Left hindlimb (tissue), 1 donor: ENCODE data around the gene DOCK11.

Experiments used
- DNase-seq: peaks from one replicate; pipeline ENCODE4 v3.0.0-alpha.2; 2018

The DOCK11 gene

DNA sequence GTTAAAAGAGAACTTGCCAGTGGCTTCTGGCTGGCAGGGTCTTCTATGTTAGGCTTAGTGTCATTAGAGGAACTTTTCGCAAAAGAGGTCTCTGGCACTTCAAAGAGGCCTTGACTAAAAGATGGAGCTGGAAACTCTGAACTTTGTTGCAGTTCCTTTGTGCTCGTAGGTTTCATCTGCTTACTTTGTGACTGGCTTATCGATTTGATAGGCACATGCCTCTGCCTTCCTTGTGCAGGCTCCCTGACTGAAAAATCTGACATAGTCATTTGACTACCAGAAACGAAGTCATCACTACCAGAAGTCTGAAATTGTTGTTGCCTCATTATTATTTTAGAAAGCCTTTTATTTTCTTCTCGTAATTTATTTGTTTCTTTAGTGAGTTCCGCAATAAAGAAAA is 137.9 kb downstream of the DOCK11 start:
- DNase-seq = no peak

DNA sequence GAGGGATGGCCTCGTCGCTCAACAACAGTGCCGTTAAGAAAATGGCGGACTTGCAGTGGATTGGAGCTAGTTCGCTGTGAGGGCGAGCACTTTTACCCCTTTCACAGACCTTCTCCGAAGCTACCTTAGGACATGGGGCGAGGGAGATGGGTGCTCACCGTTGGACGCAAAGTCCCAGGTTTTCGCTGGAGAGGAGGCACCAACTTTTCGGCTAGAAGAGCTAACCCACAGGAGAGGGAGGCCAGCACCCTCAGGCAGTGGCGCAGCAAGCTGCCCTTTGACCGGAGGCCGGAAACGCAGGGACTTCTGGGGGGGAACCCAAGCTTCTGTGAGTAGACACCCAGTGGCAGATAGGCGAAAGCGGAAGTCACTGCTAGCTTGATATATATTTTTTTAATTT is 138.7 kb downstream of the DOCK11 start:
- no peak for DNase-seq

GRCh38 chrX:118637997-118638396 is 142.4 kb downstream of the DOCK11 start:
- no peak for DNase-seq

DNA sequence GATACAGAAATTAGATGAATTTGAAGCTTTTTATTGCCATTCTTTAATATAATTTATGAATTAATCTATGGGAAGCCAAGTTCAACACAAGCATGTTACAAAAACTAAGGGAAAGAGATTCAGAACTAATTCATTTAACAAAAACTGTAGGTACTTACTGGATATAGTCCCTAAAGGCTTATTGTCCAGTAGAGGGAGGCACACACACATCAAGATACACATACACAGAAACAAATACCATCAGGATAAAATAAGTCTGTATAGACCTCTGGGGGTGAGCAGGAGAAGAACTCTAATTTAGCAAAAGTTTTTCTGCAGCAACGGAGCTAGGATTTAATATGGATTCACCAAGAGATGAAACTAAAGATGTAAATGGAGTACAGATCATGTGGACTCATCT is 148.8 kb downstream of the DOCK11 start:
- DNase-seq = no peak

DNA sequence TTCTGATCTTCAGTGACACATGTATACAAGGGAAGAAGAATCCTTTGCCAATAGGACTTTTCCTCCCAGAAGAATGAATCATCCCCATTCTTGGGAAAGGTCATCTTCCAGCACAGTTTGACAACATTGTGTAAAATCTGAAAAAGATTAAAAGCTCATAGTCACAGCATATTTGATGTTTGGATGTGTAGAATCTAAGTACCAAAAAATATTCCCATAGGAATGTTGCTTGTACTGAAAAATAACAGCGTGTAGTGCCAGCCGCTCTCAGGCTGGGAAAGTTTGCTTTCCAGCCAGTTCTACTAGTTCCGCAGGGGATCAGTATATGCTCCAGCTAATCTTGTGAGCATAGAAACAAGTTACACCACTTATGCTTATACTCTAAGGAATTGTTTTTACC is 157.1 kb downstream of the DOCK11 start:
- DNase-seq = no peak

DNA sequence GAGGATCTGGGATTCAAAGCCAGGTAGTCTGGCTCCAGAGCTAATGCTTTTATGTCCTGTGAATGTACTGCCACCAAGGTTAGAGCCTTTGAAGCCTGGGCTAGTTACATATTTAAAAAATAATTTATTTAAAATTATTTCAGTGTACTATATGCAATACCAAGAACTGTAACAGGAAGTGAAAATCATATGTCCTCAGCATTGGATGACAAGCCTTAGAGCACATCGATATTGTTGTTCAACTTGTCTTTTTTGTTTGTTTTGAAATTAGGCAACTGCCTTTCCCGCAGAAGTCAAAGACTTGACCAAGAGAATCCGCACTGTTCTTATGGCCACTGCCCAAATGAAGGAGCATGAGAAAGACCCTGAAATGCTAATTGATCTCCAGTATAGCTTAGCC is 158.7 kb downstream of the DOCK11 start:
- DNase-seq = no peak

DNA sequence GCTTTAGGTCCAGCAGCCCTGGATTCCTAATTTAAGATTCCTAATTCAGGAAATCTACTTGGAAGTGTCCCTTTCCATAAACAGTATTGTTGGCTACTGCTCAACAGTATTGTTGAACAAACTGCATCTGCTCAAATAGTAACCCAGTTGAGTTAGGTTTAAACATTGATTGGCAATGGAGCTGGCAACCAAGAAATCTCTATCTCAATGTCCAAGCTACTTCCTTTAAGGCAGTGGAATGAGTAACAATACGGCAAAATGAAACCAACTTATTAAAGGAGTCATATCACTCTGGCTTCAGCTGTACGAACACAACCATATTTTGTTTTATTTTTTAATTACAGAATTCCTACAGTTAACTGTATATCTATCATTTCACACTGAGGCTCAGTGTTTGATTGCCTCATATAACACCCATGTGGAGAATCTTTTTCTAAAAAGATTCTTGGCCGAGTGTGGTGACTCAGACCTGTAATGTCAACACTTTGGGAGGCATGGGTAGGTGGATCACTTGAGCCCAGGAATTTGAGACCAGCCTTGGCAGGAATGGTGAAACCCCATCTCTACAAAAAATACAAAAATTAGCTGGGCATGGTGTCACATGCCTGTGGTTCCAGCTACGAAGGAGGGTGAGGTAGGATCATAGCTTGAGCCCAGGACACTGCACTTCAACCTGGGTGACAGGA is 160.1 kb downstream of the DOCK11 start:
- no peak for DNase-seq

DNA sequence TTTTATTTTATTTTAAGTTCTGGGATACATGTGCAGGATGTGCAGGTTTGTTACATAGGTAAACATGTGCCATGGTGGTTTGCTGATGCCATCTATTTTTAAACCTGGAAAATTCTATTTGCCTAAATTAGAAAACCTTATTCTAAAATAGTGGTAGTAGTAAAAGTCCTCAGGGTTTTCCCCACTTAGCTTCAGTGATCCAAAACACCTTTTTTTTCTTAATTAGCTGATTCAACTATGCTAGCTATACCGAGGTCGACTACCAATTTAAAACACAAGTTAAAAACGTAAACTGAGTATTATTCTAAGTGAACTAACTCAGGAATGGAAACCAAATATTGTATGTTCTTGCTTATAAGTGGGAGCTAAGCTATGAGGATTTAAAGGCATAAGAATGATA is 161.8 kb downstream of the DOCK11 start:
- DNase-seq = no peak

DNA sequence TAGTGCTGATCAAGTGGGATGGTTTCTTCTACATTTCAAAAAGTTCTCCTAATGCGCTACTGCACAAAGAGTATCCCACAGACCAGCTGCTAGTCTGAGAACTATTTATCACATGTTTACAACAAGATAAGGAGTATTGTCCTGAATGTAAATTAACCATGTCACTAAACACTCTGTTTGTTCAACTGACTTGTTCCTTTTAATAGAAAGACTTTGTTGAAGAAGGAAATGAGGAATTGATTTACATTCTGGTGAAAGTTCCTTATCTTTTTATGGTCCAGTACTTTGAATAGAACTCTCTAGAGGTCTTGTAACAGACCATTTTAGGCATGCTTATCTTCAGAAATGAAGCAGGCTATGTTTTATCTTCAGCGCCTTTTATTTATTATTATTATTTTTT is 164.5 kb downstream of the DOCK11 start:
- DNase-seq = no peak

DNA sequence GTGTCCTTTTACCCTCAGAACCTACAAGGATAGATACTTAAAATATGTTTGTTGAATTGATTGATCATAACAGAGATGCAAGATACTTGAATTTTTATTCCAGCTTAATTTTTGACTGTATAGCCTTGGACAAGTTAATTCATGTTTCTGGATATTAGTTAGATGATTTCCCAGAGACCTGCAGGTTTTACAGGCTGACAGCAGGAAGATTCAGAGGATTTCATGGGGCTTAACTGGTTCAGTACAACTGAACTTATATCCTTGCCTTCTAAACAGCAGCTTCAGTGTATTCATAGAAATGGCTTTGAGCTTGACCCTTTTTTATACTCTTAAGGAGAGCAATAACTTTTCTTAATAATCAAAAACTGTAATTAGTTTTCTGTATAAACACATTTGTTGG is 169.6 kb downstream of the DOCK11 start:
- DNase-seq = no peak

GRCh38 chrX:118666521-118666920 is 170.9 kb downstream of the DOCK11 start:
- DNase-seq = no peak

DNA sequence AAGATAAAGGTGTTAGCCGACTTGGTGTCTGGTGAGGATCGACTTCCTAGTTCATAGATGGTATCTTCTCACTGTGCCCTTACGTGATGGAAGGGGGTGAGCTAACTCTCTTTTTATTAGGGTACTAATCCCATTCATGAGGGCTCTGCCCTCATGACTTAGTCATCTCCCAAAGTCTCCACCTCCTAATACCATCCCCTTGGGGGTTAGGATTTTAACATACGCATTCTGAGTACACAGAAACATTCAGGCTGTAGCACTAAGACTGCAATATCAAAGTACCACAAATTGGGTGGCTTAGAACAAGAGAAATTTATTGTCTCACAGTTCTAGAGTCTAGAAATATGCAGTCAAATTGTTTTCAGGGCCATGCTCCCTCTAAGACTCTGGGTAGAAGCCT is 173.8 kb downstream of the DOCK11 start:
- no peak for DNase-seq

GRCh38 chrX:118675326-118675965 is 179.8 kb downstream of the DOCK11 start:
- no peak for DNase-seq

- no peak for DNase-seq
These were observed 180.3 kb downstream of the DOCK11 start for GRCh38 chrX:118675966-118676349.

GRCh38 chrX:118677318-118677717 is 181.7 kb downstream of the DOCK11 start:
- no peak for DNase-seq

DNA sequence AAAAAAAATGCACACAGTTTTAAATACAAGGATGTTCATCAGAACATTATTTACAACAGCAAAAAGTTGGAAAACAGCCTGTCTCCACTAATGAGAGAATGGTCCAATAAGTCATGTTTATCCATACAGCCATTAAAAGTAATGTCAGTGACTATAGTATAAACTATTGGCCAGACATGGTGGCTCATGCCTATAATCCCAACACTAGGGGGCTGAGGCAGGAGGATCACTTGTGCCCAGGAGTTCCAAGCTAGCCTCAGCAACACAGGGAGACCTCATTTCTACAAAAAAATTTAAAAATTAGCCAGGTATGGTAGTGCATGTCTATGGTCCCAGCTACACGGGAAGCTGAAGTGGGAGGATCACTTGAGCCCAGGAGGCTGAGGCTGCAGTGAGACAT is 183.7 kb downstream of the DOCK11 start:
- DNase-seq = no peak

- DNase-seq = no peak
These were observed 186.8 kb downstream of the DOCK11 start for GRCh38 chrX:118682258-118683014.

DNA sequence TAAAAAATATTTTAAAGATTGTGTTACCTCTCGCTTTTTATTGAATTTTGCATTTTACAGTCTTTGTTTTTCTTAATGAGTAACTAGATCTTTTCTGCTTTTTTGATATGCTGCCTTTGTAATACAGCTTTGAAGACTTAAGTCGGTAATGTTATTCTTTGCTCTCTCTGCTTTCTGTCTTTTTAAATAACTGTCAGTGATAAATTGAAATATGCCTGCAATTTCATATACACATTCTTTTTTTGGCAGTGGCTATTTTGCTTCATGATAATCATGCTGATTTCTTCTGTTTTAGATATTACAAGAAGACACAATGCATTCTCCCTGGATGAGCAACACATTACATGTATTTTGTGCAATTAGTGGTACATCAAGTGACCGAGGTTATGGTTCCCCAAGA is 189.8 kb downstream of the DOCK11 start:
- no peak for DNase-seq

- no peak for DNase-seq
These were observed 193.3 kb downstream of the DOCK11 start for GRCh38 chrX:118688935-118689334.

DNA sequence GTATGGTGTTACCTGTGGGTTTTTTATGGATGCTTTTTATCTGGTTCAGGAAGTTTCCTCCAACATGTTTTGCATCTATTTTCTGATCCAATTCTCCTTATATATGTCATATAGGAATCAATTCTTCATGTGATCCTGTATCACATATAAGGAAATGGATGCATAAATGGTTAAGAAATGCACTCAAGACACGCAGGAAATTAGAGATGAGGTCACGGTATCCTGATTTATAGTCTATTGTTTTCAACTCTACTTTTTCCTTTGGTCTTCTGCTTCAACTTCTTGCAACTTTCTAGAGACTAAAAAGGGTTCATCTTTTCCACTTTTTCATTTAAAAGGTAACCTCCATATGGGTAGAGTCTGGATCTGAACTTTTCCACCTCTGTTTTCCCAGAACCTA is 198.2 kb downstream of the DOCK11 start:
- DNase-seq = no peak

DNA sequence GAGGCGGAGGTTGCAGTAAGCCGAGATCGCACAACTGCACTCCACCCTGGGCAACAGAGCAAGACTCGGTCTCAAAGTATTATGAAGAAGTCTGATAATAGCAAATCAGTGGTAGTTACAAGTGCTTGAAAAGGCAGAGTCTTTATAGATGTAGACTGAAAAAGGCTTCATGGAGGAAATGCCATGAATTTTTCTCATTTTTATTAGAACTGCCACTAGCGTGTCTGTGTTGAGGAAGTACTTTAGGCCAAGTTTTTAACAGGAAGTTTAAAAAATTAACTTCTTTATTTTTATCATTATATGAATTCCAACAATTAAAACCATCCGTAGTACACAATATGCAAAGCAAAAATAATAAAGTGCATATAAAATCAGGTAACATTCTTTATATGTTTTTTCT is 199.0 kb downstream of the DOCK11 start:
- no peak for DNase-seq

DNA sequence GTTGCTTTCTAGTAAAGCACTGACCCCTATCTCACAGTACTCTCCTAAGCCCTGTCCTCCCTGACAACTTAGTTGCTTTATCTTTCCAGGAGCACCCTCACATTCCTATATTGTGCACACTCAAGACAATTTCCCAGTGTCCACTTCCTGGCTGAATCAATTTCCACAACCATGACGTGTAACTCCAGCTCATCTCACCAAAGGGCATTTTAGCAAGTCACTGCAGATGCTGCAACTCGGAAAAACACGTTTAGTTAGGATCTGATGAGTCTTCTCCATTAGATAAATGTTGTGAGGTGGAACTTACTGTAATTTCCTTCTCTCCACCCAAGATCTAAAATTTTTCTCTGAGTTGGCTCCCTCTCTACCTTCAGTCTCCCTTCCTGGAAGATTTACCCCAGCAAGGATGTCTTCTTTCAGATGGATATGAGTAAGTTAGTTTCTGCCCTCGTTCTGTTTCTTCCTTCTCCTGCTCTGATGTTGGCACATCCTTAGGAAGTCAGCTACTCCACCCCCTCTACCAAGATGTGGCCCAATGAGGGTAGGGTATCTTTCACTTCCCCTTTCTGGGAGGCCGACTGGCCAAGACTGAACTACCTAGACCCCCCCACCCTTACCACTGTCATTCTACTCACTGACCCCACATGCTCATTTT is 203.0 kb downstream of the DOCK11 start:
- DNase-seq = no peak

GRCh38 chrX:118702741-118703140 is 207.1 kb downstream of the DOCK11 start:
- no peak for DNase-seq

DNA sequence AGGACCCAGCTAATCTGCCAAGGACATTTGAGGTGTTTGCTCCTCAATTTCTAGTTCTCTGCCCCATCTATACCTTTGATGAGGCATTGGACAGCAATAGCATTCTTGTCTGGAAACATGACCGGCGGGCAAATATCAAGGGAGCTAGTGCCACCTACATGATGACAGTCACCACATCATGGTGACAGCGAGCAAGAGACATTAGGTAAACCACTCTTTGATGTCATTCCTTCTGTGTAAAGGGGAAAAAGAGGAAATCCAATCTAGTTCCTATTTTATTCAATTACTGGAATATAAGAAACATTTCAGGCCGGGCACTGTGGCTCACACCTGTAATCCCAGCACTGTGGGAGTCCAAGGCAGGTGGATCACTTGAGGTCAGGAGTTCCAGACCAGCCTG is 211.1 kb downstream of the DOCK11 start:
- DNase-seq = no peak
